HepG2 (cell line): ENCODE data around the gene AKAP12. TPM values are rescaled to one million over a fixed set of nuclear protein-coding genes. Genes with fewer than 3 reads are reported as not detected.
"Not testable (repeated sequence)": the region's sequence is repeated elsewhere in the genome, so short reads cannot be mapped to it uniquely, and the experiment has no call there.

Experiments used
- ATAC-seq: fragments of 200-7000 bp; cut with Tn5 transposase; 3 replicates; pipeline ENCODE4 v1.9.1; 2020; ENCODE audit warnings: mild to moderate bottlenecking, moderate library complexity
- BruUV-seq: library from RNA; stranded (reverse); fragments of 400-500 nt; replicated peaks from 2 replicates; lab custom pipeline; 2021; lab: Mats Ljungman, UMichigan
- CTCF ChIA-PET: fragments of 300-600 bp; formaldehyde crosslinking; extraction: SDS; loops from one replicate; lab custom pipeline; 2021; ENCODE audit warnings: low total read pairs, inconsistent platforms, low intra/inter-chr PET ratio; lab: Yijun Ruan, JAX
- POLR2A ChIA-PET: fragments of 350-600 bp; sonication (Branson Sonifier 250); formaldehyde crosslinking; loops from one replicate; lab custom pipeline; 2020; ENCODE audit warnings: antibody characterized with exemption, inconsistent platforms; lab: Yijun Ruan, JAX
- DNase-seq: peaks from one replicate; pipeline ENCODE4 v3.0.0-alpha.2; 2015; ENCODE audit warnings: low spot score
- FAIRE-seq: peaks from 3 replicates; lab custom pipeline; 2011; peaks lifted over from hg19 to GRCh38; lab: Jason Lieb, UNC
- H2AFZ ChIP-seq: one replicate; pipeline ENCODE4 v1.6.1; 2011; ENCODE audit warnings: low read length, inconsistent platforms
- H3K27ac ChIP-seq: fragments of 300-600 bp; 3 replicates; pipeline ENCODE4 v1.8.0; 2011; ENCODE audit warnings: mixed run types, mild to moderate bottlenecking, mixed read lengths, low read length, inconsistent platforms; ENCODE audit not compliant: insufficient read depth; ENCODE audit errors: extremely low read length
- H3K27me3 ChIP-seq, 2 experiments: fragments of 200-600 bp in 1 of 2; 2 replicates in 1 of 2; 3 replicates in 1 of 2; pipeline versions ENCODE4 v1.6.0 to v1.8.0; 2011; ENCODE audit warnings: low read length in 2 of 2, mild to moderate bottlenecking in 2 of 2, moderate library complexity in 2 of 2, inconsistent platforms in 1 of 2; ENCODE audit not compliant: insufficient read depth in 2 of 2, control insufficient read depth in 1 of 2
- H3K36me3 ChIP-seq, 2 experiments: fragments of 200-600 bp in 1 of 2; replicated peaks in 1 of 2; 2 replicates in 1 of 2; 3 replicates in 1 of 2; pipeline versions ENCODE4 v1.5.1 to v1.8.0; 2011; ENCODE audit warnings: low read length in 2 of 2, inconsistent platforms in 1 of 2; ENCODE audit not compliant: insufficient read depth in 2 of 2, control insufficient read depth in 1 of 2
- H3K4me1 ChIP-seq: 2 replicates; pipeline ENCODE4 v1.5.1; 2012; ENCODE audit warnings: low read length, inconsistent platforms; ENCODE audit not compliant: insufficient read depth
- H3K4me2 ChIP-seq: 2 replicates; pipeline ENCODE4 v1.6.0; 2011; ENCODE audit warnings: low read depth, low read length, inconsistent platforms
- H3K4me3 ChIP-seq, 3 experiments: fragments of 200-600 bp in 1 of 3; sonication (generic), shearing (Covaris generic) in 1 of 3; replicated peaks in 1 of 3; 2 replicates each; pipeline ENCODE4 v1.5.1; 2011 to 2016; ENCODE audit warnings: low read length in 3 of 3, inconsistent platforms in 2 of 3, low read depth in 2 of 3, mild to moderate bottlenecking in 2 of 3, control low read depth in 1 of 3, mixed read lengths in 1 of 3; ENCODE audit not compliant: insufficient read depth in 1 of 3
- H3K79me2 ChIP-seq: one replicate; pipeline ENCODE4 v1.6.1; 2011; ENCODE audit warnings: low read length, inconsistent platforms; ENCODE audit not compliant: insufficient read depth
- H3K9ac ChIP-seq: 2 replicates; pipeline ENCODE4 v1.6.0; 2011; ENCODE audit warnings: mild to moderate bottlenecking, low read depth, low read length, inconsistent platforms; ENCODE audit not compliant: insufficient read depth
- H3K9me3 ChIP-seq: 2 replicates; pipeline ENCODE4 v1.5.1; 2012; ENCODE audit warnings: mild to moderate bottlenecking, low read length
- H4K20me1 ChIP-seq: 2 replicates; pipeline ENCODE4 v1.6.0; 2011; ENCODE audit warnings: inconsistent platforms, mild to moderate bottlenecking, low read length, moderate library complexity; ENCODE audit not compliant: insufficient read depth
- FOXK1 ChIP-seq: sonication (generic); formaldehyde crosslinking; IDR thresholded peaks from 2 replicates; pipeline ENCODE4 v1.4.0; 2020; ENCODE audit warnings: low read depth, missing genetic modification reagents, borderline replicate concordance
- MLLT10 ChIP-seq: sonication (generic); formaldehyde crosslinking; IDR thresholded peaks from 2 replicates; pipeline ENCODE4 v1.4.0; 2020; ENCODE audit warnings: missing genetic modification reagents
- NR2F2 ChIP-seq: IDR thresholded peaks from 2 replicates; pipeline ENCODE4 v1.6.1; 2012; ENCODE audit warnings: low read depth, inconsistent platforms, borderline replicate concordance
- NR2F6 ChIP-seq, 2 experiments: IDR thresholded peaks; 2 replicates each; pipeline ENCODE4 v1.6.1; 2016; ENCODE audit warnings: antibody characterized with exemption in 1 of 2, mild to moderate bottlenecking in 1 of 2
- ZEB1 ChIP-seq: IDR thresholded peaks from 2 replicates; pipeline ENCODE4 v1.6.1; 2012; ENCODE audit warnings: mild to moderate bottlenecking, low read depth, inconsistent platforms; ENCODE audit not compliant: insufficient replicate concordance
- ZNF350 ChIP-seq: sonication (generic); formaldehyde crosslinking; IDR thresholded peaks from 2 replicates; pipeline ENCODE4 v1.4.0; 2020; ENCODE audit warnings: mild to moderate bottlenecking, low read depth, missing genetic modification reagents, borderline replicate concordance
- ZNF550 ChIP-seq: sonication (generic); formaldehyde crosslinking; IDR thresholded peaks from 2 replicates; pipeline ENCODE4 v1.4.0; 2020; ENCODE audit warnings: mild to moderate bottlenecking, missing genetic modification reagents, borderline replicate concordance
- WGBS: methylation state at CpG from one replicate; pipeline ENCODE4 v1.1.6; 2017; ENCODE audit warnings: low lambda C conversion rate; 5-methylcytosine and 5-hydroxymethylcytosine counted together
- in situ Hi-C: cut with HindIII; loops from 2 replicates; pipeline ENCODE4 v1.10.0; 2017; ENCODE audit warnings: low pct_unique_long_range_greater_than_20kb; ENCODE audit not compliant: extremely low pct_ligation_motif_present
- intact Hi-C: fragments of 100-400 bp; cut with micrococcal nuclease; formaldehyde crosslinking; loops from one replicate; pipeline ENCODE4 v1.10.0; 2022; ENCODE audit not compliant: unreplicated experiment
- polyA plus RNA-seq, 8 experiments: library from polyadenylated mRNA; depleted of rRNA in 3 of 8; stranded (reverse) in 7 of 8; unstranded in 1 of 8; fragments of >200 nt; fragmentation: Illumina TruSeq in 4 of 8; extraction: Trizol in 4 of 8; gene quantifications; 2 replicates each; pipeline versions ENCODE4 v1.2.1 to v1.2.3, GENCODE V29; 2011 to 2016; ENCODE audit warnings: low read depth in 4 of 8, missing spikeins in 1 of 8, mixed read lengths in 1 of 8; ENCODE audit not compliant: insufficient read depth in 1 of 8
- total RNA-seq, 5 experiments: library from RNA; depleted of rRNA; stranded (reverse); fragments of >200 nt; fragmentation: Illumina TruSeq; extraction: Trizol; gene quantifications; 2 replicates each; pipeline ENCODE4 v1.2.3, GENCODE V29; 2016; ENCODE audit warnings: low read depth in 1 of 5
- TF ChIP-seq, protein P1 (sequence below): sonication (generic); formaldehyde crosslinking; IDR thresholded peaks from 2 replicates; pipeline ENCODE4 v1.4.0; 2020; ENCODE audit warnings: missing genetic modification reagents
- TF ChIP-seq, protein P2 (sequence below): sonication (generic); formaldehyde crosslinking; IDR thresholded peaks from 2 replicates; pipeline ENCODE4 v1.8.1; 2023; ENCODE audit warnings: mild to moderate bottlenecking, inconsistent platforms, moderate library complexity, missing genetic modification reagents, borderline replicate concordance
- TF ChIP-seq, protein P3 (sequence below): sonication (generic); formaldehyde crosslinking; conservative IDR thresholded peaks from 2 replicates; pipeline ENCODE4 v1.5.0; 2020; ENCODE audit warnings: missing genetic modification reagents

The AKAP12 gene
- total and polyA plus RNA-seq, 2 of the 13 experiments (the other 11 are each of a cell fraction or from before 2014, with no cell fraction given), result 10.6 to 19.0 TPM

DNA sequence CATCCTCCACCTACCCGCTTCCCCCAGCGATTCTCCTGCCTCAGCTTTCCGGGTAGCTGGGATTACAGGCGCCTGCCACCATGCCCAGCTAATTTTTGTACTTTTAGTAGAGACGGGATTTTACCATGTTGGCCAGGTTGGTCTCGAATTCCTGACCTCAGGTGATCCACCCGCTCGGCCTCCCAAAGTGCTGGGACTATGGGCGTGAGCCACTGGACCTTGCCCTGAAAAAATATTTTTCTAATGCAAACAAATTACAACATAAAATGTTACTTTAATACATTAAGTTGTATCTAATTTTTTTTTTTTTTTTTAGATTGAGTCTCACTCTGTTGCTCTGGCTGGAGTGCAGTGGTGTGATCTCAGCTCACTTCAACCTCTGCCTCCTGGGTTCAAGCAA, 142.9 kb downstream of the AKAP12 start:
- BruUV-seq, H3K4me2 ChIP-seq, H3K9me3 ChIP-seq, ATAC-seq, FAIRE-seq, CTCF ChIA-PET, H2AFZ ChIP-seq: not testable (repeated sequence)
- TF ChIP-seq, protein P1, sequence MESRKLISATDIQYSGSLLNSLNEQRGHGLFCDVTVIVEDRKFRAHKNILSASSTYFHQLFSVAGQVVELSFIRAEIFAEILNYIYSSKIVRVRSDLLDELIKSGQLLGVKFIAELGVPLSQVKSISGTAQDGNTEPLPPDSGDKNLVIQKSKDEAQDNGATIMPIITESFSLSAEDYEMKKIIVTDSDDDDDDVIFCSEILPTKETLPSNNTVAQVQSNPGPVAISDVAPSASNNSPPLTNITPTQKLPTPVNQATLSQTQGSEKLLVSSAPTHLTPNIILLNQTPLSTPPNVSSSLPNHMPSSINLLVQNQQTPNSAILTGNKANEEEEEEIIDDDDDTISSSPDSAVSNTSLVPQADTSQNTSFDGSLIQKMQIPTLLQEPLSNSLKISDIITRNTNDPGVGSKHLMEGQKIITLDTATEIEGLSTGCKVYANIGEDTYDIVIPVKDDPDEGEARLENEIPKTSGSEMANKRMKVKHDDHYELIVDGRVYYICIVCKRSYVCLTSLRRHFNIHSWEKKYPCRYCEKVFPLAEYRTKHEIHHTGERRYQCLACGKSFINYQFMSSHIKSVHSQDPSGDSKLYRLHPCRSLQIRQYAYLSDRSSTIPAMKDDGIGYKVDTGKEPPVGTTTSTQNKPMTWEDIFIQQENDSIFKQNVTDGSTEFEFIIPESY (CRISPR knock-in tag), result 0 out of 2 replicates have a peak, but pooled peaks have one; percentile 28
- 0 out of 2 replicates have a peak, but pooled peaks have one; percentile 31 for TF ChIP-seq ZNF350 (CRISPR knock-in tag)
- TF ChIP-seq, all 625 proteins: peak for 2; not testable (repeated sequence) for 623
- H4K20me1 ChIP-seq, POLR2A ChIA-PET, H3K4me3 ChIP-seq, H3K27me3 ChIP-seq, H3K27ac ChIP-seq, intact Hi-C loops, DNase-seq, in situ Hi-C loops, H3K9ac ChIP-seq, H3K36me3 ChIP-seq: not testable (repeated sequence)
- peaks cover 13% of the 10 kb centered on the region for H3K4me1 ChIP-seq
- peaks cover 84% of the 10 kb centered on the region for H3K79me2 ChIP-seq
- 98% methylated on average over 9 of the region's 9 CpGs for WGBS

DNA sequence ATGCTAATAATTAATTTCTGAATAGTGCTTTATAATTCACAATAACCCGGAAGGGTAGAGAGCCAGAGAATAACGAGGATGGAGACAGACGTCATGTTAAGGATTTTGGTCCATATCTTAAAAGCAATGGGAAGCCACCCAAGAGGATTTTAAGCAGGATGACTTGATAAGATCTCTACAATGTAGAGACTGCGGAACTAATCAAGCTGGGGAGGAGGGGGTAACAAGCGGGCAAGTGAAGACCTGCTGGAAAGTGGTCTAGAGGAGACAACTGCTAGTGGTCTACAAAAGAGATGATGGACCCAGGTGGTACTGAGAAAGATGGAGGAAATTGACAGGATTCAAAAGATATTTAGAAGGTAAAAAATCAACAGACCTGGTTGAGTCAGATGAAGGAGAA, 144.4 kb downstream of the AKAP12 start:
- ChIA-PET POLR2A (no interaction called here), CTCF (no interaction called here)
- no peak overlapping the region for H3K9ac ChIP-seq
- H3K9me3 ChIP-seq, result no peaks in the 10 kb centered on the region
- in situ Hi-C loops, result no loop called here
- no TSS peak for BruUV-seq
- H3K4me1 ChIP-seq, result peaks cover 26% of the 10 kb centered on the region
- no peaks in the 10 kb centered on the region for H3K27me3 ChIP-seq
- H3K27ac ChIP-seq, result no peak overlapping the region
- peaks cover 0 to 1% of the 10 kb centered on the region in 2 experiments; a peak in 1 of 5 replicates for H3K36me3 ChIP-seq
- H3K79me2 ChIP-seq, result peaks cover 84% of the 10 kb centered on the region
- no peak overlapping the region for H2AFZ ChIP-seq
- no peak overlapping the region for H3K4me3 ChIP-seq
- H4K20me1 ChIP-seq, result no peaks in the 10 kb centered on the region
- no peak overlapping the region for H3K4me2 ChIP-seq
- ATAC-seq (no peak), DNase-seq (no peak), FAIRE-seq (no peak)
- WGBS, result 85% methylated on average over 5 of the region's 5 CpGs
- intact Hi-C loops, result no loop called here
- TF ChIP-seq, protein P2, sequence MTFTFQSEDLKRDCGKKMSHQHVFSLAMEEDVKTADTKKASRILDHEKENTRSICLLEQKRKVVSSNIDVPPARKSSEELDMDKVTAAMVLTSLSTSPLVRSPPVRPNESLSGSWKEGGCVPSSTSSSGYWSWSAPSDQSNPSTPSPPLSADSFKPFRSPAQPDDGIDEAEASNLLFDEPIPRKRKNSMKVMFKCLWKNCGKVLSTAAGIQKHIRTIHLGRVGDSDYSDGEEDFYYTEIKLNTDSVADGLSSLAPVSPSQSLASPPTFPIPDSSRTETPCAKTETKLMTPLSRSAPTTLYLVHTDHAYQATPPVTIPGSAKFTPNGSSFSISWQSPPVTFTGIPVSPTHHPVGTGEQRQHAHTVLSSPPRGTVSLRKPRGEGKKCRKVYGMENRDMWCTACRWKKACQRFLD (CRISPR knock-in tag), result no peak
- TF ChIP-seq ZNF550 (CRISPR knock-in tag), result no peak
- no peak for TF ChIP-seq MLLT10
- TF ChIP-seq NR2F6 (IDR thresholded peaks at IDR 0.05), result no peak
- no peak for TF ChIP-seq NR2F6 (CRISPR knock-in tag; IDR thresholded peaks at IDR 0.05)
- TF ChIP-seq, protein P3, sequence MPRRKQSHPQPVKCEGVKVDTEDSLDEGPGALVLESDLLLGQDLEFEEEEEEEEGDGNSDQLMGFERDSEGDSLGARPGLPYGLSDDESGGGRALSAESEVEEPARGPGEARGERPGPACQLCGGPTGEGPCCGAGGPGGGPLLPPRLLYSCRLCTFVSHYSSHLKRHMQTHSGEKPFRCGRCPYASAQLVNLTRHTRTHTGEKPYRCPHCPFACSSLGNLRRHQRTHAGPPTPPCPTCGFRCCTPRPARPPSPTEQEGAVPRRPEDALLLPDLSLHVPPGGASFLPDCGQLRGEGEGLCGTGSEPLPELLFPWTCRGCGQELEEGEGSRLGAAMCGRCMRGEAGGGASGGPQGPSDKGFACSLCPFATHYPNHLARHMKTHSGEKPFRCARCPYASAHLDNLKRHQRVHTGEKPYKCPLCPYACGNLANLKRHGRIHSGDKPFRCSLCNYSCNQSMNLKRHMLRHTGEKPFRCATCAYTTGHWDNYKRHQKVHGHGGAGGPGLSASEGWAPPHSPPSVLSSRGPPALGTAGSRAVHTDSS (CRISPR knock-in tag), result no peak
- TF ChIP-seq ZEB1, result no peak
- no peak for TF ChIP-seq NR2F2
- TF ChIP-seq FOXK1 (CRISPR knock-in tag), result no peak
